ENCODE results near the gene TM2D3. TPM values are rescaled to one million over a fixed set of nuclear protein-coding genes. Genes with fewer than 3 reads are reported as not detected.

Gene TM2D3
- total RNA-seq, 1 experiment from 2014 or later: 48.8 TPM

DNA sequence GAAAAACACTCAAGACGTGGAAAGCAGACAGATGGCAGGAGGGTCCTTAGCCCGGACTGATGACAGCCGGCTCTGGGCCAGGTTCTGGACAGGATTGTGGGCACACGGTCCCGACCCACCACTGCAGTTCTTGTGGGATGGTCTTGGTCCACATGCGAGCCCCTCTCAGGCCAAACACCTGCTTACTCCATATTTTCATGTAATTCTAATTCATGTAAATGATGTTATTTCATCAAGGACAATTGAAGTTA is 32.6 kb downstream of the TM2D3 start:
- H3K27me3 Mint-ChIP-seq (ENCODE audit: unreplicated experiment): peaks cover 29% of the 10 kb centered on the region
- no peak overlapping the region for H3K27ac Mint-ChIP-seq (ENCODE audit: unreplicated experiment)
- intact Hi-C loops (cut with micrococcal nuclease; ENCODE audit: unreplicated experiment): no loop called here
- no TSS peak for BruUV-seq (replicated peaks)
- no peak overlapping the region for H3K4me3 Mint-ChIP-seq (ENCODE audit: low read depth, unreplicated experiment)
- H3K9me3 Mint-ChIP-seq (ENCODE audit: low read depth, unreplicated experiment): peaks cover 7% of the 10 kb centered on the region
- no peaks in the 10 kb centered on the region for H3K36me3 Mint-ChIP-seq (ENCODE audit: insufficient read depth, unreplicated experiment)
- TF ChIP-seq, protein P1, sequence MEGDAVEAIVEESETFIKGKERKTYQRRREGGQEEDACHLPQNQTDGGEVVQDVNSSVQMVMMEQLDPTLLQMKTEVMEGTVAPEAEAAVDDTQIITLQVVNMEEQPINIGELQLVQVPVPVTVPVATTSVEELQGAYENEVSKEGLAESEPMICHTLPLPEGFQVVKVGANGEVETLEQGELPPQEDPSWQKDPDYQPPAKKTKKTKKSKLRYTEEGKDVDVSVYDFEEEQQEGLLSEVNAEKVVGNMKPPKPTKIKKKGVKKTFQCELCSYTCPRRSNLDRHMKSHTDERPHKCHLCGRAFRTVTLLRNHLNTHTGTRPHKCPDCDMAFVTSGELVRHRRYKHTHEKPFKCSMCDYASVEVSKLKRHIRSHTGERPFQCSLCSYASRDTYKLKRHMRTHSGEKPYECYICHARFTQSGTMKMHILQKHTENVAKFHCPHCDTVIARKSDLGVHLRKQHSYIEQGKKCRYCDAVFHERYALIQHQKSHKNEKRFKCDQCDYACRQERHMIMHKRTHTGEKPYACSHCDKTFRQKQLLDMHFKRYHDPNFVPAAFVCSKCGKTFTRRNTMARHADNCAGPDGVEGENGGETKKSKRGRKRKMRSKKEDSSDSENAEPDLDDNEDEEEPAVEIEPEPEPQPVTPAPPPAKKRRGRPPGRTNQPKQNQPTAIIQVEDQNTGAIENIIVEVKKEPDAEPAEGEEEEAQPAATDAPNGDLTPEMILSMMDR (IDR thresholded peaks at IDR 0.05; ENCODE audit: unreplicated experiment): no peak
- DNase-seq: no peak
- CTCF ChIA-PET: no interaction called here
- peaks cover 16% of the 10 kb centered on the region for H3K4me1 Mint-ChIP-seq (ENCODE audit: low read depth, unreplicated experiment)

DNA sequence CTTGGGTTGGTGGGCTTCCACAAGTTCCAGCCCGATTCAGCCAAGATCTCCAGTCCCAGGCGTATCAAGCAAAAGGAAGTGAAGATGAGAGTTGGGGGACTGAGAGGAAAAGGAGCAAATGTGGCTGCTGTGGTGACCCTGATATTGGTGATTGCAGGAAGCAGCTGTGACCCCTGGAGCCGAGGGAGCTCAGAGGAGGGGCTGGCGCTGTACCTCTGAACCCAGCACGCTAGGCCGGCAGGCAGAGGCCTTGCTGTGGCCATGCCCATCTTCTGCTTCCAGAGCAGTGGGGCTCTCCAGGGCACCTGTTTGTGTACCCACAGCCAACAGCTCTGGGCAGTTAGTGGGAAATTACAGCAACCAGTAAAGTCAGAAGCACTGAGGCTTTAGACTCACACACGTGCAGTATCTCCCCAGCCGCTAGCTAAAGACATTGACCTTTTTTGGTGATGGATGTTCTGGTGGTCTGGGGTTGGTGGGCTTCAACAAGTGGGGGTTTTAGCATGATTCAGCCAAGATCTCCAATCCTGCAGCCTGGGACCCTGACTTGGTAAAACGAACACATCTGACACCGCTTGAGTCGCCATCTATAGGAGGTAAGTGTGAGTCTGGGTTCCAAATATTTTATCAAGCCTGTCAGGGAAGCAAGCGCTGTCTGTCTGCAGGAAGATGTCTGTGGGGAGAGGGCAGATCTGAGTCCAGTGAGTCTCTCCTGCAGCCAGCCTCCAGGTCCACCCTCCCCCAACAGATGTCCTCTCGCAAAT is 33.1 kb downstream of the TM2D3 start:
- DNase-seq: no peak
- Mint-ChIP-seq H3K4me1 (ENCODE audit: low read depth, unreplicated experiment) (peaks cover 18% of the 10 kb centered on the region), H3K27ac (ENCODE audit: unreplicated experiment) (no peak overlapping the region), H3K27me3 (ENCODE audit: unreplicated experiment) (peaks cover 34% of the 10 kb centered on the region), H3K9me3 (ENCODE audit: low read depth, unreplicated experiment) (peaks cover 7% of the 10 kb centered on the region), H3K36me3 (ENCODE audit: insufficient read depth, unreplicated experiment) (no peaks in the 10 kb centered on the region), H3K4me3 (ENCODE audit: low read depth, unreplicated experiment) (no peak overlapping the region)
- no TSS peak for BruUV-seq (replicated peaks)
- TF ChIP-seq, protein P1 (IDR thresholded peaks at IDR 0.05; ENCODE audit: unreplicated experiment): no peak
- intact Hi-C loops (cut with micrococcal nuclease; ENCODE audit: unreplicated experiment): no loop called here
- CTCF ChIA-PET: no interaction called here

DNA sequence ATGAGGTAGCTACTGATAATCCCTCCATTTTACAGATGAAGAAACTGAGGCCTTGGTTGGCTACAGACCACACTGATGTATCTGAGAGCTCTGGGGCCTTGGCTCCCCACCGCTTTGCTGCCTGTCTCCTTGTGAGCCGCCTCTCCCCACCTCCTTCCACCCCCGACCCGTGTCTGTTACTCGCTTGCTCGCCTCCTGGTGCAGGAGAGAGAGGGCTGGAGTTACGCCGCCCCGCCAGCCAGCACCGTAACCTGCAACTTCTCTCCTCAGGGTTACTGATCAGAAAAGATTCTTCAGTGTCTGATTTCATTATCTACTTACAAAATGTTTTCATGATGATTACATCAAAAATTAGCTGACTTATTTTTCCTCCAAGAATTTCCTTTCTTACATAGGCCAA is 34.1 kb downstream of the TM2D3 start:
- peaks cover 5% of the 10 kb centered on the region for H3K36me3 Mint-ChIP-seq (ENCODE audit: insufficient read depth, unreplicated experiment)

DNA sequence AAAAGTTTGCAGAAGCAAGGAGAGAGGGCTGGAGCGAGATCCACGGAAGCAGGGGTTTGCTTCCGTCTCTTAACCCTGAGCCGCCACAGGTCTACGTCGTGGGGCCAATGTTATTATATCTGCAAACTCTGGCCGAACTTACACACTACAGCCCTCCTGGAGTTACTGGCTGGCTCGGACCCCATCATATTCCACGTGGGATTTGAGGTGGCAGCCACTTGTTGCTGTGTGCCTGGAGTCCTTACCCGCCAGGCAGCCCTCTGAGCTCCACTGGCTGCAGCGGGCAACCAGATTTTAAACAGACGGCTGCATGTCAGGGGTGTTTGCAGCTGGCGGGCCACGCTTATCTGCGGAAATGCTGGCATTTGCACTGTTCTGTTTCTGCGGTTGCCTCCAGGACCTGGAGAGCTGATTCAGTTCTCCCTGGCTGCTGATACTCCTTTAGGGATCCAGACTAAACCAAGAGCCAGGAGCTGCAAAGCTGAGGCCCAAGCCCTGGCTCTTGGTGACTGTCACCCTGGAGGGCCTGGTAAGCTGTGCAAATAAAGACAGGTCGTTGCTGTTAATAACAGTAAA is 34.7 kb downstream of the TM2D3 start:
- intact Hi-C loops (cut with micrococcal nuclease; ENCODE audit: unreplicated experiment): no loop called here
- CTCF ChIA-PET: no interaction called here
- Mint-ChIP-seq H3K36me3 (ENCODE audit: insufficient read depth, unreplicated experiment) (peaks cover 5% of the 10 kb centered on the region), H3K27ac (ENCODE audit: unreplicated experiment) (no peak overlapping the region), H3K9me3 (ENCODE audit: low read depth, unreplicated experiment) (peaks cover 3% of the 10 kb centered on the region), H3K4me1 (ENCODE audit: low read depth, unreplicated experiment) (peaks cover 26% of the 10 kb centered on the region), H3K27me3 (ENCODE audit: unreplicated experiment) (peaks cover 49% of the 10 kb centered on the region), H3K4me3 (ENCODE audit: low read depth, unreplicated experiment) (no peak overlapping the region)
- TF ChIP-seq, protein P1 (IDR thresholded peaks at IDR 0.05; ENCODE audit: unreplicated experiment): no peak
- BruUV-seq (replicated peaks): no TSS peak
- DNase-seq: no peak

More for the DNA sequence above, 34.1 kb downstream of the TM2D3 start:
- TF ChIP-seq, protein P1 (IDR thresholded peaks at IDR 0.05; ENCODE audit: unreplicated experiment): no peak
- Mint-ChIP-seq H3K4me1 (ENCODE audit: low read depth, unreplicated experiment) (peaks cover 26% of the 10 kb centered on the region), H3K9me3 (ENCODE audit: low read depth, unreplicated experiment) (peaks cover 3% of the 10 kb centered on the region), H3K27me3 (ENCODE audit: unreplicated experiment) (peaks cover 43% of the 10 kb centered on the region), H3K4me3 (ENCODE audit: low read depth, unreplicated experiment) (no peak overlapping the region), H3K27ac (ENCODE audit: unreplicated experiment) (no peak overlapping the region)
- DNase-seq: no peak
- CTCF ChIA-PET: no interaction called here
- intact Hi-C loops (cut with micrococcal nuclease; ENCODE audit: unreplicated experiment): no loop called here
- BruUV-seq (replicated peaks): no TSS peak

Measured in Calu3 (cell line).